Naive B cell (primary cell): ENCODE data around the gene RCOR2. TPM values are rescaled to one million over a fixed set of nuclear protein-coding genes. Genes with fewer than 3 reads are reported as not detected.
"Not testable (repeated sequence)": the region's sequence is repeated elsewhere in the genome, so short reads cannot be mapped to it uniquely, and the experiment has no call there.

Experiments used
- ATAC-seq, 2 donors: fragments of 150-1000 bp; cut with Tn5 transposase; 2 replicates each; pipeline ENCODE4 v1.10.0; 2021; ENCODE audit warnings: low read depth in 2 of 2, mild to moderate bottlenecking in 2 of 2, moderate library complexity in 2 of 2
- DNase-seq: peaks from one replicate; pipeline ENCODE4 v3.0.0; 2022
- H3K27ac Mint-ChIP-seq, 6 donors: one replicate each; pipeline ENCODE4 v1.8.0; 2020 to 2022; ENCODE audit warnings: mild to moderate bottlenecking in 6 of 6, mixed read lengths in 6 of 6, moderate library complexity in 5 of 6, inconsistent platforms in 2 of 6
- H3K27me3 Mint-ChIP-seq, 3 donors: one replicate each; pipeline ENCODE4 v1.8.0; 2021 to 2022; ENCODE audit warnings: mixed read lengths in 3 of 3, mild to moderate bottlenecking in 1 of 3
- H3K36me3 Mint-ChIP-seq, 2 donors: one replicate each; pipeline ENCODE4 v1.8.0; 2020 to 2022; ENCODE audit warnings: mixed read lengths in 2 of 2, inconsistent platforms in 1 of 2, mild to moderate bottlenecking in 1 of 2
- H3K4me1 Mint-ChIP-seq, 3 donors: one replicate each; pipeline ENCODE4 v1.8.0; 2020 to 2022; ENCODE audit warnings: mixed read lengths in 3 of 3, inconsistent platforms in 1 of 3, mild to moderate bottlenecking in 1 of 3, moderate library complexity in 1 of 3
- H3K4me3 Mint-ChIP-seq, 8 donors: one replicate each; pipeline ENCODE4 v1.8.0; 2020 to 2022; ENCODE audit warnings: mild to moderate bottlenecking in 8 of 8, mixed read lengths in 8 of 8, moderate library complexity in 8 of 8, inconsistent platforms in 2 of 8
- H3K9me3 Mint-ChIP-seq, 7 donors: one replicate each; pipeline ENCODE4 v1.8.0; 2020 to 2022; ENCODE audit warnings: mixed read lengths in 7 of 7, mild to moderate bottlenecking in 5 of 7, inconsistent platforms in 2 of 7, moderate library complexity in 1 of 7
- polyA plus RNA-seq, 6 donors: library from polyadenylated mRNA; unstranded; fragments of 300-500 nt; fragmentation: Illumina TruSeq; gene quantifications; one replicate each; pipeline ENCODE4 v1.2.3, GENCODE V29; 2021; ENCODE audit warnings: low read depth in 6 of 6

RCOR2 gene
- polyA plus RNA-seq, 6 donors from 2014 or later = not detected

- peak overlapping the region in 1 of 8 donors; percentile 12 for H3K4me3 Mint-ChIP-seq
- H3K27ac Mint-ChIP-seq = peak overlapping the region in 5 of 6 donors; percentile 16 to 74 (median 47)
- ATAC-seq = no peak
- H3K36me3 Mint-ChIP-seq = peaks cover 6 to 7% of the 10 kb centered on the region in 2 donors
- no peak for DNase-seq
- H3K4me1 Mint-ChIP-seq = peaks cover 55 to 77% (median 70%) of the 10 kb centered on the region in 3 donors
- H3K9me3 Mint-ChIP-seq = no peaks in the 10 kb centered on the region
- H3K27me3 Mint-ChIP-seq = no peaks in the 10 kb centered on the region
Measured at GRCh38 chr11:63866211-63866610, 50.8 kb downstream of the RCOR2 start.

DNA sequence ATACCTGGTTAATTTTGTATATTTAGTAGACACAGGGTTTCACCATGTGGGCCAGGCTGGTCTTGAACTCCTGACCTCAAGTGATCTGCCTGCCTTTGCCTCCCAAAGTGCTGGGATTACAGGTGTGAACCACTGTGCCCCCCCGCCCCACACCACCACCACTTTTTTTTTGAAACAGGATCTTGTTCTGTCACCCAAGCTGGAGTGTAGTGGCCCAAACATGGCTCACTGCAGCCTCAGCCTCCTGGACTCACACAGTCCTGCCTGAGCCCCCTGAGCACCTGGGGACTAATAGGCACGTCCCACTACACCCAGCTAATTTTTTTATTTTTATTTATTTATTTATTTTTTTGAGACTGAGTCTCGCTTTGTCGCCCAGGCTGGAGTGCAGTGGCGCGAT, 53.3 kb downstream of the RCOR2 start:
- H3K27me3 Mint-ChIP-seq, ATAC-seq, H3K9me3 Mint-ChIP-seq, DNase-seq, H3K36me3 Mint-ChIP-seq: not testable (repeated sequence)
- Mint-ChIP-seq H3K27ac (peak overlapping the region in 2 of 6 donors; percentile 10 to 70), H3K4me3 (peak overlapping the region in 1 of 8 donors; percentile 55), H3K4me1 (peaks cover 33 to 63% (median 56%) of the 10 kb centered on the region in 3 donors)

GRCh38 chr11:63862923-63863322, 54.0 kb downstream of the RCOR2 start:
- Mint-ChIP-seq H3K36me3 (no peaks in the 10 kb centered on the region), H3K4me1 (peaks cover 28 to 63% (median 52%) of the 10 kb centered on the region in 3 donors), H3K27me3 (no peaks in the 10 kb centered on the region), H3K4me3 (peak overlapping the region in 1 of 8 donors; percentile 9), H3K9me3 (no peaks in the 10 kb centered on the region), H3K27ac (peak overlapping the region in 4 of 6 donors; percentile 4 to 78 (median 58))
- DNase-seq = no peak
- ATAC-seq = no peak

Other genes with a start within 250 kb of the RCOR2 start
- 10 to 100 TPM; 15.9 to 22.4 (median 20.8) TPM for gene ATL3, start 245.8 kb downstream of the RCOR2 start, polyA plus RNA-seq
- gene RTN3, start 235.7 kb downstream of the RCOR2 start, polyA plus RNA-seq = 10 to 100 TPM; 20.6 to 59.8 (median 27.8) TPM
- under 1 TPM in 5 of 6 donors, not detected in 1; 0.09 to 0.44 (median 0.23) TPM for gene ZFTA, start 148.4 kb downstream of the RCOR2 start, polyA plus RNA-seq
- gene SPINDOC, start 103.7 kb downstream of the RCOR2 start, polyA plus RNA-seq = under 1 TPM; 0.24 to 0.78 (median 0.60) TPM
- 10 to 100 TPM; 31.0 to 66.8 (median 42.9) TPM for gene MARK2, start 78.1 kb downstream of the RCOR2 start, polyA plus RNA-seq
- gene NAA40, start 21.8 kb upstream of the RCOR2 start, polyA plus RNA-seq = 10 to 100 TPM in 4 of 6 donors, 1 to 10 TPM in 2; 8.2 to 18.4 (median 11.8) TPM
- gene COX8A, start 57.5 kb upstream of the RCOR2 start, polyA plus RNA-seq = 100 to 1,000 TPM; 244 to 345 (median 285) TPM
- 100 to 1,000 TPM; 101 to 151 (median 113) TPM for gene OTUB1, start 69.3 kb upstream of the RCOR2 start, polyA plus RNA-seq
- gene FLRT1, start 118.8 kb upstream of the RCOR2 start, polyA plus RNA-seq = not detected
- gene MACROD1, start 248.9 kb upstream of the RCOR2 start, polyA plus RNA-seq = 1 to 10 TPM; 1.5 to 7.0 (median 3.2) TPM